ENCODE measurements around the gene CYBA.
"Not testable (repeated sequence)": the region's sequence is repeated elsewhere in the genome, so short reads cannot be mapped to it uniquely, and the experiment has no call there.

CYBA gene

GRCh38 chr16:88614818-88615580 is 35.9 kb downstream of the CYBA start:
- no peak for DNase-seq

GRCh38 chr16:88613911-88614817 is 36.7 kb downstream of the CYBA start:
- DNase-seq, result peak in 4 of 51 donors; percentile 12 to 37 (median 16)

- DNase-seq, result no peak
These were observed 37.6 kb downstream of the CYBA start for GRCh38 chr16:88613293-88613692.

DNA sequence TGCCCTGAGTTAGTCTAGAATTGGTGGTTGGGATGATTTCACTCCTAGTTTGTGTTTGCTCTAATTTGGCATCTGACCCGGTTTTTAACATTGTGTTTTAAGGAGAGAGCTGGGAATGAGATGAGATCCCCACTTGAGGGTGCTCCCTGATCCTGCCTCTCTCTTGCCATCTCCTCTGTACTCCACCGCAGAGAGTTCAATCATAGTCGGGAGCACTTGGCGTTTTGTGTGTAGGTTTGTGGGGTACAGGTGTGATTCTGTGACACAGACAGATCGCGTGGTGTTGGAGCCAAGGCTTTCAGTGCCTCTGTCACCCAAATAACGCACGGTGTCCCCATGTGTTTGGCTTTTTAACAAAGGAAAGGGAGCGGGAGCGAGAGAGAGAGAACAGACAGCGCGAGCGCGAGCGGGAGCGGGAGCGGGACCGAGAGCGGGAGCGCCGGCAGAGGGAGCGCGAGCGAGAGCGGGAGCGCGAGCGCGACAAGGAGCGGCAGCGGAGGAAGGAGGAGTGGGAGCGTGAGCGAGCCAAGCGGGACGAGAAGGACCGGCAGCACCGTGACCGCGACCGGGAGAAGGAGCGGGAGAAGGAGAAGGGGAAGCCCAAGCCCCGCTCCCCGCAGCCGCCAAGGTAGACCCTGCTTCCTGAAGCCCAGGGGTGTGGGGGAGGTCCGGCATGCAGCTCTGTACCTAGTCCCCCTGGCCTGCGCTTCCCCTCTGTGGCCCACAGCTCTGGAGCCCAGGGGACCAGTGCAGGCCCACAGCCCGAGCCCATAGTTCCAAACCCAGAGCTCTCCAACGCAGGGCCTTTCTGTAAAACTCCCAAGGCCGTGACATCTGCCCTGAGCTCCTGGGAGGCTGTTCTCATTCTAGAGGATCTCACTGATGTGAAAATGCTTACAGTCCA is 39.7 kb downstream of the CYBA start:
- DNase-seq, result peak in 8 of 51 donors; percentile 8 to 33 (median 22)

GRCh38 chr16:88610080-88610479 is 40.8 kb downstream of the CYBA start:
- DNase-seq, result no peak

- not testable (repeated sequence) for DNase-seq
These were observed 41.4 kb downstream of the CYBA start for GRCh38 chr16:88609426-88609825.

GRCh38 chr16:88608076-88608475 is 42.8 kb downstream of the CYBA start:
- DNase-seq, result no peak

DNA sequence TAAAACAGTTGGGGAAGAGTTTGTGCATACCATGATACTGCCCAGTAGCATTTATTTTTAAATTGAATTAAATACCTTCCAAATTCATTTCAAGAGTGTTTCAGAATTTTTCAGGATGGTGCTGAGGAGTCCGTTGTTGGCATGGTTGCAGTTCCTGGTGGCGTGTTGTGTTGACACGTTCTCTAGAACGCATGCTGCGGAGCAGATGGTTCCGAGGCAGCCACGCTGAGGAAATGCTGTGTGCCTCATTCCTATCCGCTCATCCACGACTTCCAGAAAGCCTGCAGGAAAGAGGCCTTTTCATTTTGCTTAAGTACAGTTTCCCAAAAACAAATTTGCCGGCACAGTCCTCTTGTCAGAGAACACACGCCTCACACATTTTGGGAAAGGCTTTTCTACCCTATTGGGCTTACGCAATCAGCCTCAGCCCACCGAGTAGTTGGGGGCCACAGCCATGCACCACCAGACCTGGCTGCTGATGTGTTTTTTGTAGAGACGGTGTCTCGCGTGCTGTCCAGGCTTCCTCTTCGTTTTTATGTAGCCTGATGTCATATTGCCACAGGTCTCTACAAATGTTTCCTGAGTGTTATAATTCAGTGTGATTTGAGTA is 44.6 kb downstream of the CYBA start:
- DNase-seq, result no peak

DNA sequence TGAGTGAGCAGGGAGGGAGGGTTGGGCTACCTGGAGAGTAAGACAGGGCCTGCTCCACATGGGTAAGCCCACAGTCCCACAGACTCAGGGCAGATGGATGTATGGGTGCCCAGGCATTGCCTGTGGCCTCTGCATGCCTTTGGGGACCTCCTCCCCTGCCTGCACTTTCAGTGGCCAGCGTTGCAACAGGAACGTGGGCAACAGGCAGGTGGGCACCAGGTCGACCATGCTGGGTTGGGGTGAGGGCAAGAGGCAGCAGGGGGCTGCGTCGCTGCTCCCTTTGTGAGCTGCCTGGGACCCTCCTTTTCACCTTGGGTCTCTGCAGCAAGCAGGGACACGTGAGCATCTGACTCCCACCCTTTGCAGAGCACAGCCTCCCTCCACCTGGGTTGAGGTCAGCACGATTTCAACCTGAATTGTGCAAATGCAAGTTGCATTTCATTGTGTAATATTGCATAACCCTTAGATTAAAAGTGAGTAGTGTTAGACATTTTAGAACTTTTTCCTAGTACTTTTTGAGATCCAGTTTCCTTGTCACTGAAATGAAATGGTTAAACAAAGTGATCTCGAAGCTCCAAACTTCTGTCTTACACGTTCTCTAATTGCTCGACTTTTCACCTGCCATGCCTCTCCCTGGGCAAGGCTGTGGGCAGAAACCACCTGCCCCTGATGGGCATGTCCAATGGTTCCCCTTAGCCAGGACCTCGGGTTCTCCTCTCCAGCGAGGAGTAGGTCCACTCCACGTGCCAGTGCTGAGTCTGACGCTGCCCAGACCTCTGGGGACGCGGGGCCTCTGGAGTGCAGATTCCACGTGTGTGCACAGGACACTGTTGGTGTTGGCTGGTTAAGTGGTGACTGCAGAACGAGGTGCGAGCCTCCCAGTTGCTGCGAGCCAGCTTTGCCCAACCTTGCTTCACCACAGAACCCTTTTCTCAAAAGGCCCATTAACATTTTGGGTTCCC is 45.4 kb downstream of the CYBA start:
- DNase-seq, result no peak

- DNase-seq, result no peak
These were observed 48.8 kb downstream of the CYBA start for GRCh38 chr16:88602091-88602490.

GRCh38 chr16:88601313-88602036 is 49.4 kb downstream of the CYBA start:
- DNase-seq, result no peak

DNA sequence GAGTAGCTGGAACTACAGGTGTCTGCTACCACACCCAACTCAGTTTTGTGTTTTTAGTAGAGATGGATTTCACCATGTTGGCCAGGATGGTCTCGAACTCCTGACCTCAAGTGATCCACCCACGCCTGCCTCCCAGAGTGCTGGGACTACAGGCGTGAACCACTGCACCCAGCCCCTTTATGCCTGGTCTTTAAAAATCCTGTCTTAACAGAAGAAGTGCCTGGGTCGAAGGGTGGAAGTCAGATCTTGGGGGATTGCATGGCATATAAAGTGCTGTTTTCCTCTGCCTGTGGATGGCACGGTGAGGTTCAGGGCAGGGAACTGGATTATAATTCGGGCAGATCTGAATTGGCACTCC is 50.3 kb downstream of the CYBA start:
- no peak for DNase-seq

DNA sequence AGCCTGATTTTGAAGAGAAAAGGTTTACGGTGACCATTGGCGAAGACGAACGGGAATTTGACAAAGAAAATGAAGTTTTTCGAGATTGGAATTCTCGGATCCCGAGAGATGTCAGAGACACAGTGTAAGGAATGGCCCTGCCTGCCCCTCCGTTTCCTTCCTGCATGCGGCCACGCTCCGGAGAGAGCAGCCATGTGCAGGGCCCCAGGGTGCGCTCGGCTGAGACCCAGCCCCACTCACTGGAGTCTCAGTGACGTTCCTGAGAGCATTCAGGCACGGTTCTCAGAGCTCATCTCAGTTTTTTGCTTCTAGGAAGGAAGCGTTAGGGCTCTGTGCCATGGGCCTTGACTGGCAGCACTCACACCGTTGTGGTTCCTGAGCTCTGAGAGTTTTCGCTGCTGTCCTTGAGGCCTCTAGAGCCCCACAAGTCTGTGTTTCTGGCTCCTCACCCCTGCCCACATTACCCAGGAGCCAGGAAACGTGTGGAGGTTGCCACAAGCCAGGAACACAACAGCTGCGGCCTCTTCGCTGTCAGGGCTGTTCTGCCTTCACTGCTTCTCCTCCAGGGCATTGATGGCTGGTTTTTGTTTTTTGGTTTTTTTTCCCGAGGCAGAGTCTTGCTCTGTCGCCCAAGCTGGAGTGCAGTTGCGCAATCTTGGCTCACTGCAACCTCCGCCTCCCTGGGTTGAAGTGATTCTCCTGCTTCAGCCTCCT is 50.9 kb downstream of the CYBA start:
- DNase-seq, result no peak

GRCh38 chr16:88599092-88599733 is 51.6 kb downstream of the CYBA start:
- DNase-seq, result peak in 35 of 51 donors; percentile 11 to 65 (median 30)

- no peak for DNase-seq
These were observed 52.9 kb downstream of the CYBA start for GRCh38 chr16:88597856-88598491.

DNA sequence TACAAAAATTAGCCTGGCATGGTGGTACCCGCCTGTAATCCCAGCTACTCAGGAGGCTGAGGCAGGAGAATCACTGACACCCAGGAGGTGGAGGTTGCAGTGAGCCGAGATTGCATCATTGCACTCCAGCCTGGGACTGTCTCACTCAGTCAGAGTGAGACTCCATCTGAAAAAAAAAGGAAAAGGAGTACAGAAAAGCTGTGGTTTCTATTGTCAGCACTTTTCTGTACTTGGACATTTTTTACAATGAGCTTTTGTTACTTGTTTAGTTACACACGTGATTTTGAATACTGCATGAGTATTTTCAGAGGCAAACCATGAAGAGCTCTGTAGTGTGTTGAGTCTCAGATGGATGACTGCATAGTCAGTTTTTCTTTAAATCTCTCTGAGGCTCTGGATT is 54.4 kb downstream of the CYBA start:
- DNase-seq, result peak in 5 of 51 donors; percentile 5 to 54 (median 29)

DNA sequence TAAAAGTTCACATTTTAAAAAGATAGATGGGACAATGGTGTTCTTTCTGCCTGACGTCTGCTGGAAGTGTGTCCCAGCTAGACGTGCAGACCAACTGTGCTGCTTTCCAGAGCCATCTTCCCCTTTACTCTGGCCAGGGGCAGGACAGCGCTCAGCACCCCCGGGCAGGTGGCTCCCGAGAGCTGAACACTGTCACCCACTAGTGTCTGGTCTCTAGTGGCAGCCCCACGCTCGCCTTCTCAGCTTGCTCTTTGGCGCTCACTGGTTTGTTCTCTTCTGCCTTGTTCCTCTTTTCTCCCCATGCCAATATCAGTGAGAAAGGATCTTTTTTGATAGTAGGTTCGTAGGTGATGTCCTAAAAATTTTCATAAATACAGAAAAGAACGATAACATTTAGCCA is 54.9 kb downstream of the CYBA start:
- no peak for DNase-seq
